Right lobe of liver (tissue), 6 donors: ENCODE results near the gene AFDN. TPM values are rescaled to one million over a fixed set of nuclear protein-coding genes. Genes with fewer than 3 reads are reported as not detected.

Experiments
- ATAC-seq, 4 donors: fragments of 200-7000 bp; cut with Tn5 transposase; one replicate each; pipeline ENCODE4 v1.9.1; 2020; ENCODE audit warnings: mild to moderate bottlenecking in 4 of 4, moderate library complexity in 4 of 4
- DNase-seq, 3 donors: peaks; one replicate each; pipeline ENCODE4 v3.0.0-alpha.2; 2020
- H3K27ac ChIP-seq, 3 donors: fragments of 200-600 bp; one replicate each; pipeline ENCODE4 v1.8.0; 2022
- H3K27me3 ChIP-seq, 2 donors: fragments of 200-600 bp; one replicate each; pipeline ENCODE4 v1.8.0; 2022
- H3K36me3 ChIP-seq, 4 donors: fragments of 200-600 bp; sonication (generic) in 1 of 4; one replicate each; pipeline versions ENCODE4 v1.5.1 to v1.8.0; 2017 to 2022; ENCODE audit warnings: control low read depth in 1 of 4
- H3K4me1 ChIP-seq, 4 donors: fragments of 200-600 bp; sonication (generic) in 1 of 4; one replicate each; pipeline versions ENCODE4 v1.5.1 to v1.8.0; 2017 to 2022; ENCODE audit warnings: control low read depth in 1 of 4
- H3K4me3 ChIP-seq, 3 donors: fragments of 200-600 bp; one replicate each; pipeline ENCODE4 v1.8.0; 2022
- H3K9me3 ChIP-seq, 4 donors: fragments of 200-600 bp; sonication (generic) in 1 of 4; one replicate each; pipeline versions ENCODE4 v1.5.1 to v1.8.0; 2017 to 2022; ENCODE audit warnings: control low read depth in 1 of 4
- CTCF ChIP-seq, 4 donors: fragments of 200-600 bp in 3 of 4; fragments of 450-650 bp in 1 of 4; IDR thresholded peaks; one replicate each; pipeline versions ENCODE4 v1.5.1 to v1.8.0; 2016 to 2022; ENCODE audit warnings: antibody characterized with exemption in 4 of 4, mild to moderate bottlenecking in 2 of 4
- POLR2A ChIP-seq: fragments of 450-650 bp; IDR thresholded peaks from one replicate; pipeline ENCODE4 v1.6.1; 2017; ENCODE audit warnings: antibody characterized with exemption, mild to moderate bottlenecking
- WGBS: methylation state at CpG from one replicate; pipeline ENCODE4 v1.1.6; 2018; ENCODE audit warnings: low coverage, low lambda C conversion rate; ENCODE audit not compliant: insufficient coverage; ENCODE audit errors: missing lambda C conversion rate; 5-methylcytosine and 5-hydroxymethylcytosine counted together
- intact Hi-C, 2 donors: fragments of 100-400 bp; cut with DNase I; formaldehyde crosslinking; loops; one replicate each; pipeline versions ENCODE4 v1.11.2 to v1.14.1; 2022
- total RNA-seq, 6 experiments: library from RNA; depleted of rRNA in 2 of 6; stranded (reverse); fragments of >200 nt in 2 of 6; fragmentation: NEBNext Ultra II Directional in 3 of 6; extraction: Animal tissue kit (Norgen Biotek cat#: 25700) in 3 of 6; gene quantifications; one replicate each; pipeline versions ENCODE4 v1.1.0 to v1.2.4, GENCODE V29; 2016 to 2023
- donor health status: DM: no; HTN: yes; CAD: no.
- donor health status: DM: no; HTN: no; CAD: no.
- donor health status: DM: no; HTN: no; CAD: no.
- donor health status: DM: no; HTN: yes; CAD: no.
- donor health status: DM: no; HTN: yes; CAD: no.

The AFDN gene
- total RNA-seq, 6 experiments from 2014 or later: 77.0 to 106 (median 85.5) TPM

- ATAC-seq (no peak), DNase-seq (no peak)
- no peaks in the 10 kb centered on the region for H3K27me3 ChIP-seq
- peak overlapping the region in 1 of 3 donors; percentile 75 for H3K4me3 ChIP-seq
- H3K4me1 ChIP-seq: peaks cover 0 to 25% (median 6%) of the 10 kb centered on the region in 4 donors
- no peaks in the 10 kb centered on the region for H3K9me3 ChIP-seq
- peak overlapping the region; percentile 45 to 83 (median 77) for H3K27ac ChIP-seq
- no peaks in the 10 kb centered on the region for H3K36me3 ChIP-seq
- intact Hi-C loops: no loop called here
- TF ChIP-seq POLR2A (no peak), CTCF (IDR thresholded peaks at IDR 0.05) (no peak)
- 52% methylated on average over 4 of the region's 17 CpGs for WGBS
Observed at GRCh38 chr6:167795321-167795811, 31.3 kb upstream of the AFDN start.

GRCh38 chr6:167795874-167796191 lies 30.9 kb upstream of the AFDN start:
- WGBS: 17% methylated on average over 2 of the region's 10 CpGs
- DNase-seq (no peak), ATAC-seq (no peak)
- Histone ChIP-seq H3K4me1 (peaks cover 0 to 25% (median 6%) of the 10 kb centered on the region in 4 donors), H3K27ac (peak overlapping the region; percentile 45 to 83 (median 77)), H3K9me3 (no peaks in the 10 kb centered on the region), H3K4me3 (peak overlapping the region in 2 of 3 donors; percentile 58 to 75), H3K36me3 (no peaks in the 10 kb centered on the region), H3K27me3 (no peaks in the 10 kb centered on the region)
- TF ChIP-seq POLR2A: no peak
- TF ChIP-seq CTCF (IDR thresholded peaks at IDR 0.05): no peak
- intact Hi-C loops: no loop called here

GRCh38 chr6:167796192-167796981 lies 30.3 kb upstream of the AFDN start:
- ATAC-seq (peak; percentile 78 to 87 (median 82)), DNase-seq (peak; percentile 89 to 97 (median 96))
- Histone ChIP-seq H3K27me3 (no peaks in the 10 kb centered on the region), H3K4me3 (peak overlapping the region; percentile 41 to 75 (median 58)), H3K4me1 (peaks cover 0 to 25% (median 6%) of the 10 kb centered on the region in 4 donors), H3K36me3 (no peaks in the 10 kb centered on the region), H3K27ac (peak overlapping the region; percentile 45 to 83 (median 77)), H3K9me3 (no peaks in the 10 kb centered on the region)
- TF ChIP-seq POLR2A: peak; percentile 65
- peak in 1 of 4 donors; percentile 6 for TF ChIP-seq CTCF (IDR thresholded peaks at IDR 0.05)
- intact Hi-C loops: no loop called here
- WGBS: 15% methylated on average over 26 of the region's 43 CpGs

GRCh38 chr6:167797011-167797471 lies 29.7 kb upstream of the AFDN start:
- Histone ChIP-seq H3K4me3 (peak overlapping the region; percentile 41 to 75 (median 58)), H3K27ac (peak overlapping the region; percentile 43 to 83 (median 77)), H3K4me1 (peaks cover 0 to 22% (median 5%) of the 10 kb centered on the region in 4 donors), H3K36me3 (no peaks in the 10 kb centered on the region), H3K27me3 (no peaks in the 10 kb centered on the region), H3K9me3 (no peaks in the 10 kb centered on the region)
- WGBS: 48% methylated on average over 5 of the region's 31 CpGs
- TF ChIP-seq CTCF (IDR thresholded peaks at IDR 0.05) (no peak), POLR2A (no peak)
- intact Hi-C loops: no loop called here
- DNase-seq: peak; percentile 69 to 89 (median 81)
- ATAC-seq: peak; percentile 62 to 78 (median 70)
